Lower lobe of right lung (tissue), 2 donors: ENCODE results near the gene SLC6A18. TPM values are rescaled to one million over a fixed set of nuclear protein-coding genes. Genes with fewer than 3 reads are reported as not detected.

ENCODE experiments used
- ATAC-seq, 2 donors: fragments of 200-7000 bp; cut with Tn5 transposase; one replicate each; pipeline ENCODE4 v1.9.1; 2020 to 2022; ENCODE audit warnings: mild to moderate bottlenecking in 2 of 2, moderate library complexity in 2 of 2
- DNase-seq: peaks from one replicate; pipeline ENCODE4 v3.0.0-alpha.2; 2020
- H3K27ac ChIP-seq: fragments of 200-600 bp; one replicate; pipeline ENCODE4 v1.8.0; 2022
- H3K27me3 ChIP-seq: fragments of 200-600 bp; one replicate; pipeline ENCODE4 v1.8.0; 2022; ENCODE audit warnings: low read depth
- H3K36me3 ChIP-seq: fragments of 200-600 bp; one replicate; pipeline ENCODE4 v1.8.0; 2022; ENCODE audit warnings: mild to moderate bottlenecking
- H3K4me1 ChIP-seq: fragments of 200-600 bp; one replicate; pipeline ENCODE4 v1.8.0; 2022
- H3K4me3 ChIP-seq: fragments of 200-600 bp; one replicate; pipeline ENCODE4 v1.8.0; 2022; ENCODE audit warnings: mild to moderate bottlenecking
- H3K9me3 ChIP-seq: fragments of 200-600 bp; one replicate; pipeline ENCODE4 v1.8.0; 2022
- intact Hi-C: fragments of 100-400 bp; cut with DNase I; formaldehyde crosslinking; loops from one replicate; pipeline ENCODE4 v1.11.0; 2022
- total RNA-seq: library from RNA; stranded (reverse); fragmentation: NEBNext Ultra II Directional; extraction: Animal tissue kit (Norgen Biotek cat#: 25700); gene quantifications from one replicate; pipeline ENCODE4 v1.2.1, GENCODE V29; 2021
- TF ChIP-seq, protein P1 (sequence below): fragments of 200-600 bp; IDR thresholded peaks from one replicate; pipeline ENCODE4 v1.8.0; 2022; ENCODE audit warnings: antibody characterized with exemption, mild to moderate bottlenecking
- donor health status: DM: no; HTN: yes; CAD: no; lungs with severe emphysema.

SLC6A18 gene
- total RNA-seq, 1 donor from 2014 or later = not detected

- intact Hi-C loops = no loop called here
- no peaks in the 10 kb centered on the region for H3K27me3 ChIP-seq
- peak; percentile 33 for DNase-seq
- H3K36me3 ChIP-seq = no peaks in the 10 kb centered on the region
- no peaks in the 10 kb centered on the region for H3K4me1 ChIP-seq
- TF ChIP-seq, protein P1, sequence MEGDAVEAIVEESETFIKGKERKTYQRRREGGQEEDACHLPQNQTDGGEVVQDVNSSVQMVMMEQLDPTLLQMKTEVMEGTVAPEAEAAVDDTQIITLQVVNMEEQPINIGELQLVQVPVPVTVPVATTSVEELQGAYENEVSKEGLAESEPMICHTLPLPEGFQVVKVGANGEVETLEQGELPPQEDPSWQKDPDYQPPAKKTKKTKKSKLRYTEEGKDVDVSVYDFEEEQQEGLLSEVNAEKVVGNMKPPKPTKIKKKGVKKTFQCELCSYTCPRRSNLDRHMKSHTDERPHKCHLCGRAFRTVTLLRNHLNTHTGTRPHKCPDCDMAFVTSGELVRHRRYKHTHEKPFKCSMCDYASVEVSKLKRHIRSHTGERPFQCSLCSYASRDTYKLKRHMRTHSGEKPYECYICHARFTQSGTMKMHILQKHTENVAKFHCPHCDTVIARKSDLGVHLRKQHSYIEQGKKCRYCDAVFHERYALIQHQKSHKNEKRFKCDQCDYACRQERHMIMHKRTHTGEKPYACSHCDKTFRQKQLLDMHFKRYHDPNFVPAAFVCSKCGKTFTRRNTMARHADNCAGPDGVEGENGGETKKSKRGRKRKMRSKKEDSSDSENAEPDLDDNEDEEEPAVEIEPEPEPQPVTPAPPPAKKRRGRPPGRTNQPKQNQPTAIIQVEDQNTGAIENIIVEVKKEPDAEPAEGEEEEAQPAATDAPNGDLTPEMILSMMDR = no peak
- no peak for ATAC-seq
- no peaks in the 10 kb centered on the region for H3K9me3 ChIP-seq
- no peak overlapping the region for H3K4me3 ChIP-seq
- H3K27ac ChIP-seq = no peak overlapping the region
Measured at GRCh38 chr5:1213508-1214162, 11.5 kb upstream of the SLC6A18 start.

- Histone ChIP-seq H3K9me3 (no peaks in the 10 kb centered on the region), H3K36me3 (no peaks in the 10 kb centered on the region), H3K4me1 (no peaks in the 10 kb centered on the region), H3K27ac (no peak overlapping the region), H3K27me3 (no peaks in the 10 kb centered on the region), H3K4me3 (no peak overlapping the region)
- ATAC-seq (no peak), DNase-seq (peak; percentile 33)
- TF ChIP-seq, protein P1 = no peak
- intact Hi-C loops = no loop called here
Measured at GRCh38 chr5:1214163-1214935, 10.8 kb upstream of the SLC6A18 start.

DNA sequence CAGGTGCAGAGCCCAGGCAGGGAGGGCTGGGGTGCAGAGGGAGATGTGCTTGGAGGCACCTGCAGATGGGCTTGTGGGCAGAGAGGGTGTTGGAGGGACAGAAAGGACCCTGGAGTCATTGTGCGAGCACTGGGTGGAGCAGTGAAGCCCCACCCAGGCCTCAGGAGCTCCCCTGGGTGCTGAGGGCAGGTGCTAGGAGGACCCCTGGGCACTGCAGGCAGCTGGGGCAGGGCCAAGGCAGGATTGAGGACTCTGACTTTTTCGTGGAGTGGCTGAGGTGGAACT lies 10.3 kb upstream of the SLC6A18 start:
- no peaks in the 10 kb centered on the region for H3K9me3 ChIP-seq
- H3K27me3 ChIP-seq = no peaks in the 10 kb centered on the region
- H3K27ac ChIP-seq = no peak overlapping the region
- H3K4me3 ChIP-seq = no peak overlapping the region
- intact Hi-C loops = no loop called here
- no peaks in the 10 kb centered on the region for H3K36me3 ChIP-seq
- H3K4me1 ChIP-seq = no peaks in the 10 kb centered on the region
- ATAC-seq = no peak
- DNase-seq = peak; percentile 14
- TF ChIP-seq, protein P1 = no peak

DNA sequence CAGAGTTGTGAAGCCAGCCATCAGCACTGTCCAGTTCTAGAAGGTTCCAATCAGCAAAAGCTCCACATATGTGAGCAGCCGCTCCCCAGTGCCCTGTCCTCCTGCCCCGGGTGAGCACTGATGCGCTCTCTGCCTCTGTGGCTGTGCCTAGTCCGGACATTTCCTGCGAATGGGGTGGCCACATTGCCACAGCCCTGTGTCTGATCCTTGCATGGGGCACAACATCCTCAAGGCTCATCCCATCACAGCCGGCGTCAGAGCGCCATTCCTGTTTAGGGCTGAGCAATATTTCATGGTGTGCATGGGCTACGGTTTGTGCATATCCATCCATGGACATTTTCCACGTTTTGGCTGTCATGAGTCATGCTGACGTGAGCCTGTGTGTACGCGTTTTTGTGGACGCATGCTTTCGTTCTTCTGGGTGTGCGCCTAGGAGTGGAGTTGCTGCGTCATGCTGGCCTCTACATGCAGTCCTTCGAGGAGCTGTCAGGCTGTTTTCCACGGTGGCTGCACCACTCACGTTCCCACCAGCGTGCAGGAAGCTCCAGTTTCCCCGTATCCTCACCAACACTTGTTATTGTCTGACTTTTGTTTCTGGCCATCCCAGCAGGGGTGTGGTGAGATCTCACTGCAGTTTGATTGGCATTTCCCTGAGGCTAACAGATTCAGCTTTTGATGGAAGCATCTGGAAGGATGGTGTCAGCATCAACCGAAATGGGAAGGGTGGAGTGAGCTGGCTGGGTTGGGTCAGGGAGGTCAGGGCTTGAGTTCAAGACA lies 9.7 kb upstream of the SLC6A18 start:
- Histone ChIP-seq H3K27ac (no peak overlapping the region), H3K9me3 (no peaks in the 10 kb centered on the region), H3K4me1 (no peaks in the 10 kb centered on the region), H3K36me3 (no peaks in the 10 kb centered on the region), H3K4me3 (no peak overlapping the region), H3K27me3 (no peaks in the 10 kb centered on the region)
- DNase-seq = peak; percentile 25
- TF ChIP-seq, protein P1 = no peak
- ATAC-seq = no peak
- intact Hi-C loops = no loop called here

DNA sequence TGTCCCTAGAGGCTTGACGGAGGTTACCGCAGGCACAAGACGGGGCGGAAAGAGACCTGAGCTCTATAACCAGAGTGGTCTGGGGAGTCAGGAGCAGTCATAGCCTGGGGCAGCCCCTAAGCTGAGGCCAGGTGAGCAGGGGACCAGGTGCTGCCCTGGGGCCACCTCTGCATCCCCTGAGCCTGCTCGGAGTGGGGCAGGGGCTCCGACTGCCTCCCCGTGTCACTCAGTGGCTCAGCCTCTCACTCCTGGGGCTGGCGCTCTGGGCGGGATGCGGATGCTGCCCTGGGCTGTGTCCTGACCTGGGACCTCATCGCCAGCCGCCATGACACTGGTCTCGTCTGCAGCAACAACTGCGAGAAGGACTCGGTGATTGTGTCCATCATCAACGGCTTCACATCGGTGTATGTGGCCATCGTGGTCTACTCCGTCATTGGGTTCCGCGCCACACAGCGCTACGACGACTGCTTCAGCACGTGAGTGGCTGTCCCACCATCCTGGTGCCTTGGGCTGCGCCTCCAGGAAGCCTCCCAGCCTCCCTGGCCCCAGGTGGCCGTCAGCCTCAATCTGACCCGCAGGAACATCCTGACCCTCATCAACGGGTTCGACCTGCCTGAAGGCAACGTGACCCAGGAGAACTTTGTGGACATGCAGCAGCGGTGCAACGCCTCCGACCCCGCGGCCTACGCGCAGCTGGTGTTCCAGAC lies 8.8 kb upstream of the SLC6A18 start:
- H3K27me3 ChIP-seq = no peaks in the 10 kb centered on the region
- intact Hi-C loops = no loop called here
- DNase-seq = no peak

More for the DNA sequence above, 8.8 kb upstream of the SLC6A18 start:
- no peak overlapping the region for H3K4me3 ChIP-seq
- H3K9me3 ChIP-seq = no peaks in the 10 kb centered on the region
- H3K27ac ChIP-seq = no peak overlapping the region
- H3K4me1 ChIP-seq = no peaks in the 10 kb centered on the region
- TF ChIP-seq, protein P1 = no peak
- H3K36me3 ChIP-seq = no peaks in the 10 kb centered on the region
- ATAC-seq = no peak
